MCF 10A (cell line): Measurements from ENCODE around the gene BCAP31. TPM values are rescaled to one million over a fixed set of nuclear protein-coding genes. Genes with fewer than 3 reads are reported as not detected.
"Not testable (repeated sequence)": the region's sequence is repeated elsewhere in the genome, so short reads cannot be mapped to it uniquely, and the experiment has no call there.

Experiments
- BruUV-seq: library from RNA; stranded (reverse); fragments of 400-500 nt; replicated peaks from 2 replicates; lab custom pipeline; 2021; lab: Mats Ljungman, UMichigan
- CTCF ChIA-PET: fragments of 300-600 bp; sonication (Branson Sonifier 250); formaldehyde crosslinking; extraction: SDS; loops from one replicate; lab custom pipeline; 2021; ENCODE audit warnings: antibody characterized with exemption, inconsistent platforms; lab: Yijun Ruan, JAX
- POLR2A ChIA-PET: fragments of 300-600, 350-650 bp; sonication (Branson Sonifier 250); formaldehyde crosslinking; extraction: SDS; loops from one replicate; lab custom pipeline; 2020; ENCODE audit warnings: antibody characterized with exemption, inconsistent platforms; lab: Yijun Ruan, JAX
- DNase-seq: peaks from one replicate; pipeline ENCODE4 v3.0.0-alpha.2; 2018; ENCODE audit not compliant: unreplicated experiment
- H3K27ac Mint-ChIP-seq: one replicate; pipeline ENCODE4 v1.8.0; 2022; ENCODE audit warnings: mild to moderate bottlenecking, low read depth, mixed read lengths; ENCODE audit not compliant: unreplicated experiment
- H3K27me3 Mint-ChIP-seq: one replicate; pipeline ENCODE4 v1.8.0; 2022; ENCODE audit warnings: mixed read lengths; ENCODE audit not compliant: insufficient read depth, unreplicated experiment
- H3K36me3 Mint-ChIP-seq: one replicate; pipeline ENCODE4 v1.8.0; 2022; ENCODE audit warnings: mild to moderate bottlenecking, moderate library complexity, mixed read lengths; ENCODE audit not compliant: insufficient read depth, unreplicated experiment
- H3K4me1 Mint-ChIP-seq: one replicate; pipeline ENCODE4 v1.8.0; 2022; ENCODE audit warnings: mixed read lengths; ENCODE audit not compliant: insufficient read depth, unreplicated experiment
- H3K4me3 Mint-ChIP-seq: one replicate; pipeline ENCODE4 v1.8.0; 2022; ENCODE audit warnings: mild to moderate bottlenecking, moderate library complexity, mixed read lengths; ENCODE audit not compliant: unreplicated experiment
- H3K9me3 Mint-ChIP-seq: one replicate; pipeline ENCODE4 v1.8.0; 2022; ENCODE audit warnings: mixed read lengths; ENCODE audit not compliant: unreplicated experiment
- intact Hi-C: fragments of 100-400 bp; cut with micrococcal nuclease; formaldehyde crosslinking; loops from 2 replicates; pipeline ENCODE4 v1.14.1; 2022
- total RNA-seq: library from RNA; stranded (reverse); gene quantifications from 2 replicates; pipeline ENCODE4 v1.2.3, GENCODE V29; 2022
- TF ChIP-seq, protein P1 (sequence below): fragments of 200-600 bp; IDR thresholded peaks from one replicate; pipeline ENCODE4 v1.8.0; 2022; ENCODE audit warnings: antibody characterized with exemption, mild to moderate bottlenecking; ENCODE audit not compliant: unreplicated experiment

BCAP31 gene
- total RNA-seq, 1 experiment from 2014 or later = 203 TPM

- Mint-ChIP-seq H3K4me3 (no peak overlapping the region), H3K27ac (no peak overlapping the region), H3K27me3 (no peaks in the 10 kb centered on the region), H3K4me1 (no peaks in the 10 kb centered on the region), H3K36me3 (peaks cover 24% of the 10 kb centered on the region), H3K9me3 (no peaks in the 10 kb centered on the region)
- intact Hi-C loops = no loop called here
- no peak for DNase-seq
- TF ChIP-seq, protein P1, sequence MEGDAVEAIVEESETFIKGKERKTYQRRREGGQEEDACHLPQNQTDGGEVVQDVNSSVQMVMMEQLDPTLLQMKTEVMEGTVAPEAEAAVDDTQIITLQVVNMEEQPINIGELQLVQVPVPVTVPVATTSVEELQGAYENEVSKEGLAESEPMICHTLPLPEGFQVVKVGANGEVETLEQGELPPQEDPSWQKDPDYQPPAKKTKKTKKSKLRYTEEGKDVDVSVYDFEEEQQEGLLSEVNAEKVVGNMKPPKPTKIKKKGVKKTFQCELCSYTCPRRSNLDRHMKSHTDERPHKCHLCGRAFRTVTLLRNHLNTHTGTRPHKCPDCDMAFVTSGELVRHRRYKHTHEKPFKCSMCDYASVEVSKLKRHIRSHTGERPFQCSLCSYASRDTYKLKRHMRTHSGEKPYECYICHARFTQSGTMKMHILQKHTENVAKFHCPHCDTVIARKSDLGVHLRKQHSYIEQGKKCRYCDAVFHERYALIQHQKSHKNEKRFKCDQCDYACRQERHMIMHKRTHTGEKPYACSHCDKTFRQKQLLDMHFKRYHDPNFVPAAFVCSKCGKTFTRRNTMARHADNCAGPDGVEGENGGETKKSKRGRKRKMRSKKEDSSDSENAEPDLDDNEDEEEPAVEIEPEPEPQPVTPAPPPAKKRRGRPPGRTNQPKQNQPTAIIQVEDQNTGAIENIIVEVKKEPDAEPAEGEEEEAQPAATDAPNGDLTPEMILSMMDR = no peak
- CTCF ChIA-PET = interaction anchor here (0.6 to 3.6 kb wide), 11 partner anchors 20 to 802 kb away, joined by 3 to 28 read pairs (median 5); partner anchors contain the start of gene SLC6A8
- POLR2A ChIA-PET = interaction anchor here (1.4 kb wide), 1 partner anchor 153 kb away, joined by 3 read pairs; no protein-coding TSS in a partner anchor
- no TSS peak for BruUV-seq
Observed at GRCh38 chrX:153707406-153707805, 16.8 kb downstream of the BCAP31 start.

DNA sequence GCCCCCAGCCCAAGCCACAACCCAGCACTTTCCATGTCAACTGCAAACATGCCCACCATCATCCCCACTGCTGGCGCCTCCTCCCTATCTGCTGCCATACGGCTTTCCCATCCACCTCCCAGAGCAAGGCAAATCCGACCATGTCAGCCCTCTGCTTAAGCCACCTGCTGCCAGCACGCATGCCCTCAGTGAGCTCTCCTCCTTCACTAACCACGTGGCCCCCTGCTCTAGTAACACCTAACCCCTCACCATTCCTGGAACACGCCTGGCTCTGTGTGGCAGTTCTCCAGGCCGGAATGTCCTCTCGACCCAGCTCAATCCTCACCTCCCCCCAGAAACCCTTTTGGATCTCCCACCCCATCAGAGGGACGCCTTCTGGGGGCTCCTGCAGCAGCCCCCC, 17.4 kb downstream of the BCAP31 start:
- intact Hi-C loops = no loop called here
- H3K36me3 Mint-ChIP-seq = peaks cover 20% of the 10 kb centered on the region
- CTCF ChIA-PET = interaction anchor here (0.6 to 3.6 kb wide), 3 partner anchors 36 to 202 kb away, joined by 3 to 28 read pairs (median 5); no protein-coding TSS in a partner anchor
- no peaks in the 10 kb centered on the region for H3K4me1 Mint-ChIP-seq
- H3K4me3 Mint-ChIP-seq = no peak overlapping the region
- TF ChIP-seq, protein P1 = no peak
- POLR2A ChIA-PET = no interaction called here
- no peak for DNase-seq
- BruUV-seq = no TSS peak
- H3K27ac Mint-ChIP-seq = no peak overlapping the region
- no peaks in the 10 kb centered on the region for H3K9me3 Mint-ChIP-seq
- no peaks in the 10 kb centered on the region for H3K27me3 Mint-ChIP-seq

GRCh38 chrX:153705403-153706060, 18.7 kb downstream of the BCAP31 start:
- BruUV-seq, H3K4me1 Mint-ChIP-seq, DNase-seq, H3K9me3 Mint-ChIP-seq, H3K4me3 Mint-ChIP-seq, H3K27ac Mint-ChIP-seq, H3K27me3 Mint-ChIP-seq, intact Hi-C loops: not testable (repeated sequence)
- POLR2A ChIA-PET = interaction anchor here (0.6 kb wide), 2 partner anchors 10 to 230 kb away, joined by 3 read pairs; no protein-coding TSS in a partner anchor
- peaks cover 18% of the 10 kb centered on the region for H3K36me3 Mint-ChIP-seq
- CTCF ChIA-PET = interaction anchor here (1.0 kb wide), 1 partner anchor 151 kb away, joined by 3 read pairs; no protein-coding TSS in a partner anchor

- H3K27ac Mint-ChIP-seq, DNase-seq, intact Hi-C loops, BruUV-seq, H3K4me3 Mint-ChIP-seq, H3K27me3 Mint-ChIP-seq, H3K9me3 Mint-ChIP-seq, H3K4me1 Mint-ChIP-seq: not testable (repeated sequence)
- peaks cover 25% of the 10 kb centered on the region for H3K36me3 Mint-ChIP-seq
- ChIA-PET POLR2A (interaction anchor here (0.6 kb wide), 1 partner anchor 231 kb away, joined by 3 read pairs; no protein-coding TSS in a partner anchor), CTCF (interaction anchor here (1.0 kb wide), 1 partner anchor 150 kb away, joined by 3 read pairs; no protein-coding TSS in a partner anchor)
Observed at GRCh38 chrX:153704631-153705402, 19.4 kb downstream of the BCAP31 start.
